HFF-Myc (cell line): ENCODE data around the gene RPL22.

Experiments
- DNase-seq: peaks from one replicate; pipeline ENCODE4 v3.0.0-alpha.2; 2011; ENCODE audit warnings: low read depth; ENCODE audit errors: extremely low read depth
- H3K4me3 ChIP-seq: replicated peaks from 2 replicates; pipeline ENCODE4 v1.5.1; 2011; ENCODE audit warnings: low read depth, mild to moderate bottlenecking, control low read depth, low read length
- TF ChIP-seq, protein P1 (sequence below): IDR thresholded peaks from 2 replicates; pipeline ENCODE4 v1.5.1; 2012; ENCODE audit warnings: mild to moderate bottlenecking, low read depth, low read length, control low read depth; ENCODE audit errors: missing control alignments

RPL22 gene

DNA sequence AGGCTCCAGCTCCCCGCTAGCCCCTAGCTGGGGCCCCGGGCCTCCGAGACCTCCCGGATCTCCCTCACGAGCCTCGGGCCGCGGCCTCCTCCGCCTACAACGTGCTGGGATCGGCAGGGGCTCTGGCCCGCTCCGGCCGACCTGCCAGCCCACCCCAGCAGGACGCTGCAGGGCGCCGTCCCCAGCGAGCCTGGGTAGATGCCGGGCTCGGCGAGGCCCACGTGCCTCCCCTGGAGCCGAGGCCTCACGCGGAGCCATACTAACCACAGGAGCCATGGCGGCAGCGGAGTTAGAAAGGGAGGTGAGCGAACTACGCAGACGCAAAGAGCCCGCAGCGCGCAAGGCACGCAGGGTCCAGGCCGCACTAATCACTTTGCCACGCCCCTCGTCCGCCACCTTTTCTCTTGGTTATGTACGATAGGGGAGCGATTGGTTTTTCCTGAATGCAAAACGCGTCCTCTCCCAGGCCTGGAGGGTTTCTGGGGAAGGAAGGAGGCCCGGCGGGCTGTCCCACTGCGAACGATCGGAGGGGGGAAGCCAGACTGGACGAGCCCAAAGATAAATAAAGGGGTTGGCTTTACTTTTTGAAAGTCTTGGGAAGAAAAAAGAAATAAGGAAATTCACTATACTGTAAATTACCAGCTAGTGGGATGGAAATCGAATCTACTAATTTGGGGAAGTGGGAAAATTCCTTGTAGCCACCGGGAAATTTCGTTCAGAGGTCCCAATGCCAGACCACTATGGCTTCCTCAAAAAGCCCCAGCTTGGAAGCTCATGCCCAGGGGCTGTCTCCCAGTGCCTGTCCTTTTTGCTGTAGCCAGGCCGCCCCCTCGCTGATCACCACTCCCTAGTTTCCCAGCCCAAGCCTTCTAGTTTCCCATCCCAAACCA is at the start of gene RPL22:
RPL22 (minus strand) TSS at position 298 of the 890 bp plus-strand sequence; CDS start at position 276, 22 bp downstream.
- TF ChIP-seq, protein P1, sequence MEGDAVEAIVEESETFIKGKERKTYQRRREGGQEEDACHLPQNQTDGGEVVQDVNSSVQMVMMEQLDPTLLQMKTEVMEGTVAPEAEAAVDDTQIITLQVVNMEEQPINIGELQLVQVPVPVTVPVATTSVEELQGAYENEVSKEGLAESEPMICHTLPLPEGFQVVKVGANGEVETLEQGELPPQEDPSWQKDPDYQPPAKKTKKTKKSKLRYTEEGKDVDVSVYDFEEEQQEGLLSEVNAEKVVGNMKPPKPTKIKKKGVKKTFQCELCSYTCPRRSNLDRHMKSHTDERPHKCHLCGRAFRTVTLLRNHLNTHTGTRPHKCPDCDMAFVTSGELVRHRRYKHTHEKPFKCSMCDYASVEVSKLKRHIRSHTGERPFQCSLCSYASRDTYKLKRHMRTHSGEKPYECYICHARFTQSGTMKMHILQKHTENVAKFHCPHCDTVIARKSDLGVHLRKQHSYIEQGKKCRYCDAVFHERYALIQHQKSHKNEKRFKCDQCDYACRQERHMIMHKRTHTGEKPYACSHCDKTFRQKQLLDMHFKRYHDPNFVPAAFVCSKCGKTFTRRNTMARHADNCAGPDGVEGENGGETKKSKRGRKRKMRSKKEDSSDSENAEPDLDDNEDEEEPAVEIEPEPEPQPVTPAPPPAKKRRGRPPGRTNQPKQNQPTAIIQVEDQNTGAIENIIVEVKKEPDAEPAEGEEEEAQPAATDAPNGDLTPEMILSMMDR = no peak
- DNase-seq = peak; percentile 98
- peak within 1 kb of the TSS; percentile 100 for H3K4me3 ChIP-seq

DNA sequence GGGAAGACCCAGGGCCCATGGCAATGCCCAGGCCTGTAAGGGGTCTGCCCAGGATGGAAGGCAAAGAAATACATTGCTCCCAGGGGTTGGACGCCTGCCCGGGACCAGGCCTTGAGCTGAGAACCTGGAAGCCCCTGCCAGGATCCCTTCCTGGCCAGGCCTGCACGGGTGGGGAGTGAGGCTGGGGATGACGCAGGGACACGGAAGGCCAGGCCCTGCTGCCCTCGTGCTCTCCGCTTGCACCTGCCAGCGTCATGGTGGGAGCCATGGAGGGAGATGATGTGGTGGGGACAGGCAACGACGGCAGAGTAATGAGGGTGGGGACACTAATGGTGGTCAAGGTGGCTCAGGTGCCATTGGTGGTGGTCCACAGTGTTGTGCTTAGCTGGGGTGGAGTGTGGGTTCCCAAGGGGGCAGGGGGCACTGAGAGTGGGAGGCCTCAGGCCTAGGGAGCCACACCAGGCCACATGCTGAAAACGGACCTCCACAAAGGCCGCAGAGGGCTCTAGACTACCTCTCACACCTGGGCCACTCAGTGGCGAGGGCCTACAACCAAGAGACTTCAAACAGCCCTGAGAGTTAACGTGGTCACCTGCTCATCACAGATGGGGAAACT is 48.9 kb upstream of the RPL22 start:
- no peak for DNase-seq
- no peak overlapping the region for H3K4me3 ChIP-seq
- TF ChIP-seq, protein P1 = no peak

DNA sequence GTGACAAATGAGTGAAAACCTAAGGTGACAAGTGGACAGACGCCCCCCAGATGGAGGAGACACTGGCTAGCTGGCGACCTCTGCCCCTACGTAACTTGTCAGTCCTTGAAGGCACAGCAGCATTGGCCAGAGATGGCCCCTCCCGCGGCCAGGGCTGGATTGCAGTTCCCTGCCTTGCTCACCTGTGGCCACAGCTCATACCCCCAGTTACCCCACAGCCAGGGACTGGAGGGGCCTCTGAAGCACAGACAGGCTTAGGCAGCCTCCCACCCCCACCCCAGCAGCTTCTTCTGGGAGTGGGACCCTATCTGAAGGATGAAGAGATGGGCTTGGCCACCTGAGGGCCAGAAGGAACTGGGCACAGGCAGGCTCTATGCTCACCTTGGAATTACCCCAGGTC is 48.3 kb upstream of the RPL22 start:
- TF ChIP-seq, protein P1 = no peak
- no peak for DNase-seq
- no peak overlapping the region for H3K4me3 ChIP-seq

DNA sequence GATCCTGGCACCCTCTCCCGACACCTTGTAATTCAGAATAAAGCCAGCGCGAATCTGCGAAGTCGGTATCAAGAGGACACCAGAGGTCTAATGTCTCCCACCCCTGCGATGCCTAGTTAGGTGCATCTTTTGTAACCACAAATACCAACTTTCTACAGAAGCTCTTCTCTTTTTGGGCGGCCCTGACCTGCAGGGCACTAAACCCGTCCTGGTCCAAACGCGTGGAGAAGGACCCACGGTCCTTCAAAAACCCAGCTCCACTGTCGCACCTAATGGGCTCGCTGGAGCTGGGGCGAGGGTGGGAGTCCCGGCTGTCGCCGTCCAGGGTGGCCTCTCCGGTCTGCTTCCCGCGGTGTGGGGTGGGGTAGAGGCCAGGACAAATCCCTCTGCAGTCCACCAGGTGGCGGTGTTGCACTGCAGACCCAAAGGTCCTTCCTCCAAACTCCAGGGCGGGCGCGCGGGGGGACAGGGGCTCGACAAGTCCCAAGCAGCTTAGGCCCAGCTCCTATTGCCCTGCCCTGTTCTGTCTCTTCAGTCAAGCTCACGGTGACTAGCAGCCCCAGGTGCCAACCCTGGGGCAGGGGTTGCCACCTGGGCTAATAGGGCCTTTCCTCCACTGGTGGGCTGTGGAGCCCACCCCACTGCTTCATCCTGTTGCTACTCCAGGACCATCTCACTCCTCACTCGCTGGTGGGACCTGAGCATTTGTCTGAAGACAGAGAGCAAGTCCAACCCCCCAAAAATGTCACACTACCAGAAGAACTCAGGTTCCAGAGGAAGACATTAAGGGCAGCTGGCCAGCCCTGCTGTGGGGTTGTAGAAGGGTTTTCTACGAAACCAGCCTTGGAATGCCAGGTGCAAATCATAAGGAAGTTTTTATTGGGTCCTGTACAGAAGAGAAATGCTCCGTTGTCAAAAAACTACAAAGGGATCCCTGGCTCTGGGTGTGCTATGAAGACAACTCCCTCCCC is 47.4 kb upstream of the RPL22 start:
- H3K4me3 ChIP-seq = no peak overlapping the region

DNA sequence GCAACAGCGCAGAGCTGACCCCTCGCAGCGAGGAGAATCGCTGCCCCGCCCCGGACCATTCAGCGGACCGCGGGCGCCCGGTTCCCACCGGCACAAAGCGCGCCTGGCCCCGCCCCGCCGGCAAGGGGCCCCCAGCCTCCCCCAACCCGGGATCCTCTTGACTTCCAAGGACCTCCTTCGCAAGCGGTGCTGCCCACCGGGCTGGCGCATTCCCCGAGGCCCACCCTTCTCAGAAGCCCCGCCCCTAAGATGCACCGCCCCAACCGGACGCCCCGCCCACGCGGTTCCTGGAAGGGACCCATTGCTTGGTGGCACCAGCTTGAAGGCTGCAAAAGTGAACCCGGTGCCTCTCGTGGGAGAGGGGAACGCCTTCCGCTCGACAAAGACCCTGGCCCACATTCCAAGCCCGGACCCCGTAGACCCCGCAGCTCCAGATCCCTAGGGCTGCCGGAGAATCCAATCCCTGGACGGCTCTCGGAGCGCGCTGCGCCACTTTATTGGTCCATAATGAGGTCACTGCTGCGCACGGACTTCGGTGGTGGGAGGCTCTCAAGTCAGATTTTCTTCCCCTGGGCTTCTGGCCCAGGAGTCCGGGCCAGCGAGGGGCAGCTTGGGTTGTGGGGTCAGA is 46.6 kb upstream of the RPL22 start:
- peak overlapping the region; percentile 14 for H3K4me3 ChIP-seq
- DNase-seq = no peak
- TF ChIP-seq, protein P1 = no peak

More for the DNA sequence above, 47.4 kb upstream of the RPL22 start:
- TF ChIP-seq, protein P1 = peak; percentile 80
- no peak for DNase-seq

DNA sequence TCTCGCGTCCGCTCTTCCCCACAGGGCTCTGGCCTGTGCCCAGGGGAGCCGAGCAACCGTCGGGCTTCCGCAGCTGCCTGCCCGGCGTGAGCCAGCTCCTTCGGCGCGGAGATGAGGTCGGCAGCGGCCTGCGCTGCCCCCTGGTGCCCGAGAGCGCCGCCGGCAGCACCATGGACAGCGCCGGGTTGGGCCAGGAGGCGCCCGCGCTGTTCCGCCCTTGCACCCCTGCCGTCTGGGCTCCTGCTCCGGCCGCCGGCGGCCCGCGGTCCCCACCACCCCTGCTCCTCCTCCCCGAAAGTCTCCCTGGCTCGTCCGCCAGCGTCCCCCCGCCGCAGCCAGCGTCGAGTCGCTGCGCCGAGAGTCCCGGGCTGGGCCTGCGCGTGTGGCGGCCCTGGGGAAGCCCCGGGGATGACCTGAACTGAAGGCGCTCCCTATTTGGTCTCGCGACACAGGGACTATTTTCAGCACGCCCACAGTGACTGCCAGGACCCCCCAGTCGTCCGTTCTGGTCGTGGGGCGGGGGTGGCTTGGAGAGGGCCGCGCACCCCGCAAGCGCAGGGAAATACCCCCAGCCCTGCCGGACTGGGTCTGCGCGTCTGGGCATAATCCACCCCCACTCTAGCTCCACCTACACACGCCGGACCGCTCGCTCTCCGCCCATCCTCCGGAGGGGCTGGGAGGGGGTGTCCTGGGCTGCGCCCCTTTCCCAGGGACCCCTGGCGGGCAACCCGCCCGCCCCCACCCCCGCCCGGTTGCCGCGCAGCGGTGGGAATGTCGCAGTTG is 45.9 kb upstream of the RPL22 start:
- no peak for DNase-seq
- TF ChIP-seq, protein P1 = peak; percentile 83
- peak overlapping the region; percentile 14 for H3K4me3 ChIP-seq
